DOHH2 (cell line): ENCODE results near the gene RBM44.

Experiments used
- EZH2phosphoT487 ChIP-seq: fragments of 200-600 bp; sonication (generic); IDR thresholded peaks from 2 replicates; pipeline ENCODE4 v1.6.1; 2017; ENCODE audit warnings: borderline replicate concordance, mild to moderate bottlenecking, antibody characterized with exemption, low read length, moderate library complexity, mixed read lengths
- TF ChIP-seq, protein P1 (sequence below): fragments of 200-600 bp; sonication (generic); IDR thresholded peaks from one replicate; pipeline ENCODE4 v1.5.1; 2014; ENCODE audit warnings: antibody characterized with exemption, mild to moderate bottlenecking, low read depth, low read length; ENCODE audit not compliant: poor library complexity, severe bottlenecking

- TF ChIP-seq, protein P1, sequence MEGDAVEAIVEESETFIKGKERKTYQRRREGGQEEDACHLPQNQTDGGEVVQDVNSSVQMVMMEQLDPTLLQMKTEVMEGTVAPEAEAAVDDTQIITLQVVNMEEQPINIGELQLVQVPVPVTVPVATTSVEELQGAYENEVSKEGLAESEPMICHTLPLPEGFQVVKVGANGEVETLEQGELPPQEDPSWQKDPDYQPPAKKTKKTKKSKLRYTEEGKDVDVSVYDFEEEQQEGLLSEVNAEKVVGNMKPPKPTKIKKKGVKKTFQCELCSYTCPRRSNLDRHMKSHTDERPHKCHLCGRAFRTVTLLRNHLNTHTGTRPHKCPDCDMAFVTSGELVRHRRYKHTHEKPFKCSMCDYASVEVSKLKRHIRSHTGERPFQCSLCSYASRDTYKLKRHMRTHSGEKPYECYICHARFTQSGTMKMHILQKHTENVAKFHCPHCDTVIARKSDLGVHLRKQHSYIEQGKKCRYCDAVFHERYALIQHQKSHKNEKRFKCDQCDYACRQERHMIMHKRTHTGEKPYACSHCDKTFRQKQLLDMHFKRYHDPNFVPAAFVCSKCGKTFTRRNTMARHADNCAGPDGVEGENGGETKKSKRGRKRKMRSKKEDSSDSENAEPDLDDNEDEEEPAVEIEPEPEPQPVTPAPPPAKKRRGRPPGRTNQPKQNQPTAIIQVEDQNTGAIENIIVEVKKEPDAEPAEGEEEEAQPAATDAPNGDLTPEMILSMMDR, result no peak
- no peak for TF ChIP-seq EZH2phosphoT487
Measured at GRCh38 chr2:237873421-237873831, 74.8 kb downstream of the RBM44 start.
